ENCODE data around the gene MYO1D.

MYO1D gene

DNA sequence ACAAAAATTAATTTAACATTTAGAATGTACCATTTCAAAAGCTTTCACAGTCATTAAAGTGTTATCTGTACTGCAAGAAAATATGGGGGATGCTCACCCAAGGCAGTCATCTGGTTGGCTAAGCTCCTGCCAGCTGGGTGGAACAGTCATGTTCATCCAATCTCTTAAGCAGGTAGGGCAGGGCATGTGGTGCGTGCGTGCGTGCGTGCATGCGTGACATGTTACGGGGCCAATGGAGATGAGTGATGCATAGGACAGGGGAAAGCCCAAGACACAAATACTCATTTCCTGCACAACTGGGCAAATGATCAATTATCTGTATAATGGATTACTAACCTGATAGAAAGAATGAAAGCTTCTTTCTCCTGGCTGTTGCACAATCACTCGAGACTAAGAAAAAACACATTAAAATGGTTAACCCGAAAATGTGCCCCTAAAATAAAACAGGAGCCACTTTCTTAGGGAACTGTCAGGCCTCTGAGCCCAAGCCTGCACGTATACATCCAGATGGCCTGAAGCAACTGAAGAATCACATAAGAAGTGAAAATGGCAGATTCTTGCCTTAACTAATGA is 104.4 kb downstream of the MYO1D start:
- no peak for DNase-seq (ENCODE audit: low read depth)
- TF ChIP-seq, protein P1, sequence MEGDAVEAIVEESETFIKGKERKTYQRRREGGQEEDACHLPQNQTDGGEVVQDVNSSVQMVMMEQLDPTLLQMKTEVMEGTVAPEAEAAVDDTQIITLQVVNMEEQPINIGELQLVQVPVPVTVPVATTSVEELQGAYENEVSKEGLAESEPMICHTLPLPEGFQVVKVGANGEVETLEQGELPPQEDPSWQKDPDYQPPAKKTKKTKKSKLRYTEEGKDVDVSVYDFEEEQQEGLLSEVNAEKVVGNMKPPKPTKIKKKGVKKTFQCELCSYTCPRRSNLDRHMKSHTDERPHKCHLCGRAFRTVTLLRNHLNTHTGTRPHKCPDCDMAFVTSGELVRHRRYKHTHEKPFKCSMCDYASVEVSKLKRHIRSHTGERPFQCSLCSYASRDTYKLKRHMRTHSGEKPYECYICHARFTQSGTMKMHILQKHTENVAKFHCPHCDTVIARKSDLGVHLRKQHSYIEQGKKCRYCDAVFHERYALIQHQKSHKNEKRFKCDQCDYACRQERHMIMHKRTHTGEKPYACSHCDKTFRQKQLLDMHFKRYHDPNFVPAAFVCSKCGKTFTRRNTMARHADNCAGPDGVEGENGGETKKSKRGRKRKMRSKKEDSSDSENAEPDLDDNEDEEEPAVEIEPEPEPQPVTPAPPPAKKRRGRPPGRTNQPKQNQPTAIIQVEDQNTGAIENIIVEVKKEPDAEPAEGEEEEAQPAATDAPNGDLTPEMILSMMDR (IDR thresholded peaks at IDR 0.05; ENCODE audit: low read depth, low read length, missing control alignments), result no peak
- H3K4me3 ChIP-seq (ENCODE audit: low read depth, low read length), result no peak overlapping the region

DNA sequence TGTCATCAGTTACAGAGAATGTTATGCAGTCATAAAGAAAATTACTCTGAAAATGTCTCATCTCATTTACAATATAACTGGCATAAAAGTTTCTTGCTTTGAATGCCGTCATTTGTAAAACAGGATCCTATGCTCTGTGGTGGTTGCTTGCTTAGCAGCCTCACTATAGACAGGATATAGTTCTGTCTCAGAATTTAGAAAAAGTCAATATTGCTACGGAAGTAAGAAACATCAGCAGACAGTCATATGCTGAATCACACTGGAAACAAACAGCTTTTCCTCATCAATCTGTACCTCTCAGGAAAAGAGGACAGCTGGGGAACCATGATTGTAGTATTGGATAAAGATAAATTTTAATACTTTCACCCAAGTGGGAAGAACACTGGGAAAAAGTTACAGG is 105.5 kb downstream of the MYO1D start:
- TF ChIP-seq, protein P1 (IDR thresholded peaks at IDR 0.05; ENCODE audit: low read depth, low read length, missing control alignments), result no peak
- no peak for DNase-seq (ENCODE audit: low read depth)

GRCh38 chr17:32769846-32770245 is 107.1 kb downstream of the MYO1D start:
- no peak for DNase-seq (ENCODE audit: low read depth)
- H3K4me3 ChIP-seq (ENCODE audit: low read depth, low read length), result no peak overlapping the region
- TF ChIP-seq, protein P1 (IDR thresholded peaks at IDR 0.05; ENCODE audit: low read depth, low read length, missing control alignments), result no peak

More for the DNA sequence above, 105.5 kb downstream of the MYO1D start:
- H3K4me3 ChIP-seq (ENCODE audit: low read depth, low read length), result no peak overlapping the region

GRCh38 chr17:32763855-32764439 is 113.0 kb downstream of the MYO1D start:
- no peak for DNase-seq (ENCODE audit: low read depth)
- no peak overlapping the region for H3K4me3 ChIP-seq (ENCODE audit: low read depth, low read length)
- TF ChIP-seq, protein P1 (IDR thresholded peaks at IDR 0.05; ENCODE audit: low read depth, low read length, missing control alignments), result no peak

GRCh38 chr17:32759476-32759875 is 117.4 kb downstream of the MYO1D start:
- H3K4me3 ChIP-seq (ENCODE audit: low read depth, low read length), result no peak overlapping the region
- TF ChIP-seq, protein P1 (IDR thresholded peaks at IDR 0.05; ENCODE audit: low read depth, low read length, missing control alignments), result no peak
- DNase-seq (ENCODE audit: low read depth), result no peak

DNA sequence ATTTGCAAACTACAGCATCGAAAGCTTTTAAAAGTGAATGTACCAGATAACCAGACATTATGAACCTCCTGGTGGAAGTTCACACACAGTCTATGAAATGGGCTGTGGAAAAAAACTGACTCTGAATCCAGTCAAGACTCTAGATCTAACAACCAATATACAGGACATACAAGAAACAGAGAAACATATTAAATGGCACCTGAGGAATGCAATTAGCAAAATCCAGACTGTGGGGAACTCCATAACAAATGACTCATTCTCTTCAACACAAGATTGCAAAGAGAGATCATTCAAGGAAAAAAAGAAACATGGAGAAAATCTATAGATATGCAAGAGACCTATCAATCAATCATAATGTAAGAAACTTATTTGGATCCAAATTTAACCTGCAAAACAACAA is 119.0 kb downstream of the MYO1D start:
- no peak for DNase-seq (ENCODE audit: low read depth)
- TF ChIP-seq, protein P1 (IDR thresholded peaks at IDR 0.05; ENCODE audit: low read depth, low read length, missing control alignments), result no peak
- H3K4me3 ChIP-seq (ENCODE audit: low read depth, low read length), result no peak overlapping the region

- DNase-seq (ENCODE audit: low read depth), result no peak
- H3K4me3 ChIP-seq (ENCODE audit: low read depth, low read length), result no peak overlapping the region
- TF ChIP-seq, protein P1 (IDR thresholded peaks at IDR 0.05; ENCODE audit: low read depth, low read length, missing control alignments), result no peak
Measured at GRCh38 chr17:32756696-32757095, 120.2 kb downstream of the MYO1D start.

Data from GM12864 (cell line).